IMR-90 (cell line): ENCODE results near the gene SMARCAD1. TPM values are rescaled to one million over a fixed set of nuclear protein-coding genes. Genes with fewer than 3 reads are reported as not detected.

ENCODE experiments used
- ATAC-seq: fragments of 200-7000 bp; cut with Tn5 transposase; 2 replicates; pipeline ENCODE4 v1.9.1; 2020; ENCODE audit warnings: low read depth, mild to moderate bottlenecking, moderate library complexity
- BruUV-seq: library from RNA; stranded (reverse); fragments of 400-500 nt; replicated peaks from 2 replicates; lab custom pipeline; 2021; lab: Mats Ljungman, UMichigan
- CTCF ChIA-PET: fragments of 300-600 bp; formaldehyde crosslinking; extraction: SDS; loops from one replicate; lab custom pipeline; 2021; ENCODE audit warnings: antibody characterized with exemption; lab: Yijun Ruan, JAX
- POLR2A ChIA-PET: fragments of 300-600 bp; sonication (Branson Sonifier 250); formaldehyde crosslinking; loops from one replicate; lab custom pipeline; 2022; ENCODE audit warnings: antibody characterized with exemption; ENCODE audit not compliant: unreplicated experiment; lab: Charles Lee
- DNase-seq: peaks from one replicate; pipeline ENCODE4 v3.0.0; 2013
- H2AFZ ChIP-seq: replicated peaks from 2 replicates; pipeline ENCODE3; 2013; ENCODE audit warnings: low read length, mild to moderate bottlenecking; ENCODE audit not compliant: poor library complexity
- H2AK5ac ChIP-seq: 2 replicates; pipeline ENCODE4 v1.6.1; 2013; ENCODE audit warnings: low read depth, low read length, inconsistent platforms
- H2AK9ac ChIP-seq: replicated peaks from 2 replicates; pipeline ENCODE3; 2013; ENCODE audit warnings: mild to moderate bottlenecking, low read depth, low read length, moderate library complexity; ENCODE audit not compliant: poor library complexity
- H2BK120ac ChIP-seq: 2 replicates; pipeline ENCODE4 v1.6.1; 2013; ENCODE audit warnings: low read depth, low read length, inconsistent platforms
- H2BK15ac ChIP-seq: 3 replicates; pipeline ENCODE4 v1.6.1; 2013; ENCODE audit warnings: low read depth, low read length, inconsistent platforms
- H2BK20ac ChIP-seq: 2 replicates; pipeline ENCODE4 v1.6.1; 2013; ENCODE audit warnings: low read depth, mild to moderate bottlenecking, inconsistent platforms, low read length, moderate library complexity
- H2BK5ac ChIP-seq: 2 replicates; pipeline ENCODE4 v1.6.1; 2013; ENCODE audit warnings: mild to moderate bottlenecking, low read depth, low read length, inconsistent platforms; ENCODE audit not compliant: poor library complexity, severe bottlenecking
- H3K14ac ChIP-seq: replicated peaks from 2 replicates; pipeline ENCODE4 v1.6.1; 2013; ENCODE audit warnings: low read depth, low read length, inconsistent platforms
- H3K18ac ChIP-seq: 2 replicates; pipeline ENCODE4 v1.6.1; 2013; ENCODE audit warnings: low read depth, low read length, control low read depth
- H3K23ac ChIP-seq: 2 replicates; pipeline ENCODE4 v1.6.1; 2013; ENCODE audit warnings: low read depth, low read length, inconsistent platforms
- H3K27ac ChIP-seq: 2 replicates; pipeline ENCODE4 v1.5.1; 2013; ENCODE audit warnings: mild to moderate bottlenecking, control low read depth, low read length; ENCODE audit not compliant: insufficient read depth
- H3K27me3 ChIP-seq: 2 replicates; pipeline ENCODE4 v1.6.1; 2013; ENCODE audit warnings: low read length; ENCODE audit not compliant: control insufficient read depth, insufficient read depth
- H3K36me3 ChIP-seq: 2 replicates; pipeline ENCODE4 v1.6.1; 2013; ENCODE audit warnings: low read length, mixed read lengths; ENCODE audit not compliant: control insufficient read depth, insufficient read depth
- H3K4ac ChIP-seq: 2 replicates; pipeline ENCODE4 v1.6.1; 2013; ENCODE audit warnings: low read depth, low read length, inconsistent platforms
- H3K4me1 ChIP-seq: 2 replicates; pipeline ENCODE4 v1.6.1; 2013; ENCODE audit warnings: low read length, mixed read lengths; ENCODE audit not compliant: control insufficient read depth, insufficient read depth
- H3K4me2 ChIP-seq: 2 replicates; pipeline ENCODE4 v1.6.1; 2013; ENCODE audit warnings: low read depth, mild to moderate bottlenecking, control low read depth, low read length, moderate library complexity
- H3K4me3 ChIP-seq: 2 replicates; pipeline ENCODE4 v1.5.1; 2013; ENCODE audit warnings: low read depth, mild to moderate bottlenecking, control low read depth, low read length, moderate library complexity; ENCODE audit not compliant: insufficient read depth
- H3K56ac ChIP-seq: 2 replicates; pipeline ENCODE4 v1.6.1; 2013; ENCODE audit warnings: low read length, inconsistent platforms; ENCODE audit not compliant: insufficient read depth; ENCODE audit errors: extremely low read depth
- H3K79me1 ChIP-seq, 2 experiments: 2 replicates each; pipeline ENCODE4 v1.6.1; 2013; ENCODE audit warnings: low read length in 2 of 2, inconsistent platforms in 1 of 2, low read depth in 1 of 2
- H3K9ac ChIP-seq: 2 replicates; pipeline ENCODE4 v1.6.1; 2013; ENCODE audit warnings: low read depth, low read length, control low read depth
- H3K9me1 ChIP-seq: 2 replicates; pipeline ENCODE4 v1.6.1; 2013; ENCODE audit warnings: low read length, inconsistent platforms; ENCODE audit not compliant: insufficient read depth
- H3K9me3 ChIP-seq: 2 replicates; pipeline ENCODE4 v1.6.1; 2013; ENCODE audit warnings: low read length; ENCODE audit not compliant: control insufficient read depth, insufficient read depth
- H4K20me1 ChIP-seq: 2 replicates; pipeline ENCODE4 v1.6.1; 2013; ENCODE audit warnings: low read length, inconsistent platforms; ENCODE audit not compliant: insufficient read depth
- H4K5ac ChIP-seq: 2 replicates; pipeline ENCODE4 v1.6.1; 2013; ENCODE audit warnings: mild to moderate bottlenecking, low read depth, low read length, control low read depth
- H4K8ac ChIP-seq, 2 experiments: 2 replicates each; pipeline ENCODE4 v1.6.1; 2013; ENCODE audit warnings: low read depth in 2 of 2, low read length in 2 of 2, control low read depth in 1 of 2, inconsistent platforms in 1 of 2
- H4K91ac ChIP-seq: 2 replicates; pipeline ENCODE4 v1.6.1; 2013; ENCODE audit warnings: low read depth, low read length, inconsistent platforms; ENCODE audit not compliant: insufficient read depth
- CEBPB ChIP-seq: IDR thresholded peaks from 2 replicates; pipeline ENCODE4 v1.6.1; 2012; ENCODE audit warnings: low read depth, low read length, improper control_type of control experiment
- MAFK ChIP-seq: IDR thresholded peaks from 2 replicates; pipeline ENCODE4 v1.6.1; 2012; ENCODE audit warnings: low read depth, low read length, improper control_type of control experiment
- RFX5 ChIP-seq: IDR thresholded peaks from 2 replicates; pipeline ENCODE4 v1.8.0; 2012; ENCODE audit warnings: low read depth, mild to moderate bottlenecking, low read length, moderate library complexity
- WGBS, 2 experiments: methylation state at CpG; one replicate each; pipeline versions ENCODE4 v1.1.5 to v1.1.7; 2013; ENCODE audit warnings: missing lambda C conversion rate in 2 of 2; ENCODE audit not compliant: insufficient read length in 1 of 2; ENCODE audit errors: extremely low coverage in 2 of 2; 5-methylcytosine and 5-hydroxymethylcytosine counted together
- dilution Hi-C: fragments of 300-500 bp; cut with HindIII; formaldehyde crosslinking; loops from one replicate; pipeline ENCODE4 v1.14.3; 2018; ENCODE audit warnings: low sequenced_read_pairs; ENCODE audit not compliant: unreplicated experiment
- in situ Hi-C: fragments of 300-500 bp; cut with MboI; formaldehyde crosslinking; loops from 3 replicates; pipeline ENCODE4 v1.14.3; 2019; ENCODE audit warnings: low sequenced_read_pairs, inconsistent platforms, mixed read lengths
- intact Hi-C: fragments of 100-400 bp; cut with micrococcal nuclease; formaldehyde crosslinking; loops from 2 replicates; pipeline ENCODE4 v1.10.0; 2022
- polyA plus RNA-seq, 3 experiments: library from polyadenylated mRNA; depleted of rRNA; stranded (reverse); fragments of >200 nt; gene quantifications; 2 replicates each; pipeline ENCODE4 v1.2.3, GENCODE V29; 2012; ENCODE audit warnings: low replicate concordance in 1 of 3
- total RNA-seq: library from RNA; depleted of rRNA; stranded (reverse); fragments of >200 nt; gene quantifications from 2 replicates; pipeline ENCODE4 v1.2.3, GENCODE V29; 2012
- TF ChIP-seq, protein P1 (sequence below): fragments of 150-350 bp; IDR thresholded peaks from 2 replicates; pipeline ENCODE4 v1.6.1; 2016; ENCODE audit warnings: low read depth, mild to moderate bottlenecking, low read length, moderate library complexity, borderline replicate concordance

The SMARCAD1 gene
- total and polyA plus RNA-seq, 2 of the 4 experiments (the other 2 are of a cell fraction), result 12.3 to 35.3 TPM

DNA sequence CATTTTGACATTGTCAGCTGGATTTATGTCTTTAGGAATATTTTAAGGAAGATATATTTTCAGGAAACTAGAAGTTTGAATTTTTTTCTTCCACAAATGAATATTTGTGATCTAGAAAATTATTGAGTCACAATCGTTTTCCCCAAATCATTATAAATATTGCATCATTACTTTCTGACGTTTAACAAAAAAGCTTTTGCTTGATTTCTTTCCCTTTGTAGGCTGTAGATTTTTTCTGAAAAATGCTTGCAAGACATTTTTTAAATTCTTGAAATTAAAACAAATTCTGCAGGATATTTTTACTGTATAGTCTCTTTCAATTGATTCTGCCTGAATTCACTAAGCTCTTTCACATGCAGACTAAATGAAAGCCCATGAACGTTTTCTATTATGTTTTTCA is 4.9 kb upstream of the SMARCAD1 start:
- no peak overlapping the region for H3K4ac ChIP-seq
- no peak overlapping the region for H3K18ac ChIP-seq
- H3K23ac ChIP-seq, result no peak overlapping the region
- no peak overlapping the region for H2BK120ac ChIP-seq
- H2AK5ac ChIP-seq, result no peak overlapping the region
- no peak overlapping the region for H3K9ac ChIP-seq
- no peak overlapping the region for H2BK5ac ChIP-seq
- ATAC-seq, result no peak
- CTCF ChIA-PET, result no interaction called here
- no peak overlapping the region for H2BK20ac ChIP-seq
- no peak overlapping the region for H4K5ac ChIP-seq
- H3K9me1 ChIP-seq, result no peaks in the 10 kb centered on the region
- H3K36me3 ChIP-seq, result no peaks in the 10 kb centered on the region
- DNase-seq, result no peak
- 0 out of 4 replicates have a peak, but pooled peaks cover 0 to 2% of the 10 kb centered on the region in 2 experiments for H3K79me1 ChIP-seq
- intact Hi-C loops (no loop called here), dilution Hi-C loops (no loop called here), in situ Hi-C loops (no loop called here)
- POLR2A ChIA-PET, result no interaction called here
- no peak overlapping the region for H2BK15ac ChIP-seq
- no peaks in the 10 kb centered on the region for H3K27me3 ChIP-seq
- no peak overlapping the region for H4K8ac ChIP-seq
- H3K14ac ChIP-seq, result no peak overlapping the region
- H3K27ac ChIP-seq, result no peak overlapping the region
- H2AK9ac ChIP-seq, result no peak overlapping the region
- no peak overlapping the region for H3K4me2 ChIP-seq
- no peak overlapping the region for H4K91ac ChIP-seq
- peaks cover 2% of the 10 kb centered on the region; the same call in 1 of the 2 replicates for H3K9me3 ChIP-seq
- no peak overlapping the region for H3K4me3 ChIP-seq
- no peak overlapping the region for H3K56ac ChIP-seq
- H2AFZ ChIP-seq, result no peak overlapping the region
- no TSS peak for BruUV-seq
- WGBS, 2 experiments, result no CpG with 5 or more reads among the region's 3 CpGs
- H3K4me1 ChIP-seq, result no peaks in the 10 kb centered on the region
- TF ChIP-seq, protein P1, sequence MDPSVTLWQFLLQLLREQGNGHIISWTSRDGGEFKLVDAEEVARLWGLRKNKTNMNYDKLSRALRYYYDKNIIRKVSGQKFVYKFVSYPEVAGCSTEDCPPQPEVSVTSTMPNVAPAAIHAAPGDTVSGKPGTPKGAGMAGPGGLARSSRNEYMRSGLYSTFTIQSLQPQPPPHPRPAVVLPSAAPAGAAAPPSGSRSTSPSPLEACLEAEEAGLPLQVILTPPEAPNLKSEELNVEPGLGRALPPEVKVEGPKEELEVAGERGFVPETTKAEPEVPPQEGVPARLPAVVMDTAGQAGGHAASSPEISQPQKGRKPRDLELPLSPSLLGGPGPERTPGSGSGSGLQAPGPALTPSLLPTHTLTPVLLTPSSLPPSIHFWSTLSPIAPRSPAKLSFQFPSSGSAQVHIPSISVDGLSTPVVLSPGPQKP, result no peak
- TF ChIP-seq RFX5 (no peak), CEBPB (no peak), MAFK (peak; percentile 40; the same call in 1 of the 2 replicates)
- H4K20me1 ChIP-seq, result no peaks in the 10 kb centered on the region
